ENCODE results near the gene PARP8. TPM values are rescaled to one million over a fixed set of nuclear protein-coding genes. Genes with fewer than 3 reads are reported as not detected.

PARP8 gene
- total RNA-seq, 4 donors from 2014 or later = 6.5 to 25.2 (median 12.3) TPM

DNA sequence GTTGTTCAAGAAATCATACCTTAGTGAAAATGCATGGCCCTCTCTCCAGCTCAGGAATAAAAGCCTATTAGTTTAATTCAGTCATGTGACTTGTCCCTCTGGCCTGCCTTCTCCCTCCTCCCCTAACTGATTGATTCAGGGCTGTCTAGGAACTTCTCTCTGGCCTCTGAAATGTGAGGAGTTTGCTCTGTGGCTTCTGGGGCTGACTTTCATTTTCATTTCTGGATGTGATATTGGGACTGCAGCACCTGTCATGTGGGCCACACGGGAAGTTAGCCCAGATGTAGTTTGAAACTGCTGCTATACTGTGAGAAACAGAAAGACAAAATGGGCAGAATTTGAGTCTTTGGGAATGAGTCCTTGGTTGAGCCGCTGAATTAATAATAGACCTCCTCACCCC lies 44.8 kb downstream of the PARP8 start:
- 22 to 71% methylated on average over 2 of the region's 2 CpGs for WGBS, 2 donors
- TF ChIP-seq POLR2A (IDR thresholded peaks at IDR 0.05) = no peak
- TF ChIP-seq, protein P1, sequence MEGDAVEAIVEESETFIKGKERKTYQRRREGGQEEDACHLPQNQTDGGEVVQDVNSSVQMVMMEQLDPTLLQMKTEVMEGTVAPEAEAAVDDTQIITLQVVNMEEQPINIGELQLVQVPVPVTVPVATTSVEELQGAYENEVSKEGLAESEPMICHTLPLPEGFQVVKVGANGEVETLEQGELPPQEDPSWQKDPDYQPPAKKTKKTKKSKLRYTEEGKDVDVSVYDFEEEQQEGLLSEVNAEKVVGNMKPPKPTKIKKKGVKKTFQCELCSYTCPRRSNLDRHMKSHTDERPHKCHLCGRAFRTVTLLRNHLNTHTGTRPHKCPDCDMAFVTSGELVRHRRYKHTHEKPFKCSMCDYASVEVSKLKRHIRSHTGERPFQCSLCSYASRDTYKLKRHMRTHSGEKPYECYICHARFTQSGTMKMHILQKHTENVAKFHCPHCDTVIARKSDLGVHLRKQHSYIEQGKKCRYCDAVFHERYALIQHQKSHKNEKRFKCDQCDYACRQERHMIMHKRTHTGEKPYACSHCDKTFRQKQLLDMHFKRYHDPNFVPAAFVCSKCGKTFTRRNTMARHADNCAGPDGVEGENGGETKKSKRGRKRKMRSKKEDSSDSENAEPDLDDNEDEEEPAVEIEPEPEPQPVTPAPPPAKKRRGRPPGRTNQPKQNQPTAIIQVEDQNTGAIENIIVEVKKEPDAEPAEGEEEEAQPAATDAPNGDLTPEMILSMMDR (IDR thresholded peaks at IDR 0.05) = no peak
- intact Hi-C loops (cut with DNase I) = no loop called here
- peak overlapping the region in 1 of 4 donors; percentile 40 for H3K27ac ChIP-seq
- H3K9me3 ChIP-seq = no peaks in the 10 kb centered on the region
- H3K4me3 ChIP-seq = peak overlapping the region in 1 of 4 donors; percentile 31
- no peaks in the 10 kb centered on the region for H3K27me3 ChIP-seq
- H3K36me3 ChIP-seq = no peaks in the 10 kb centered on the region
- no peak for DNase-seq
- peaks cover 0 to 14% (median 12%) of the 10 kb centered on the region in 3 donors for H3K4me1 ChIP-seq

DNA sequence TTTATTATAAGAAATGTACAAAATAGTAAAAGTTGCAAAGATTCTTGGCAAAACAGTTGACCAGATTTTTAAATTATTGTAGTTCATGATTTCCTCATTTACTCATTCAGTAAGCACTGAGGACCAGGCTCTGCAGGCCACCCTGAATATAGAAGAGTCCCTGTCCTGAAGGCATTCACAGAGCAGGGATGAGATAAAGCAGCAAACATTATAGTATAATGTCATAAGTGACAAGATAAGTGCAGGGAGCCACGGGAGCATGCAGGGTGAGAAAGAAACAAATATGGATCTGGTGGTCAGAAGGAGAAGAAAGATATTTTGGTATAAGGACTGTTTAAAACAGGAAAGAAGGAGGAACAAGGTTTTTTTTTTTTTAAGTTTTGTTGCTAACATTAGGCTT lies 46.0 kb downstream of the PARP8 start:
- DNase-seq = no peak
- 68 to 79% methylated on average over 1 of the region's 1 CpG for WGBS, 2 donors
- no peaks in the 10 kb centered on the region for H3K27me3 ChIP-seq
- no peak overlapping the region for H3K4me3 ChIP-seq
- no peaks in the 10 kb centered on the region for H3K9me3 ChIP-seq
- intact Hi-C loops (cut with DNase I) = no loop called here
- H3K27ac ChIP-seq = no peak overlapping the region
- peaks cover 0 to 14% (median 12%) of the 10 kb centered on the region in 3 donors for H3K4me1 ChIP-seq
- no peaks in the 10 kb centered on the region for H3K36me3 ChIP-seq
- TF ChIP-seq, protein P1 (IDR thresholded peaks at IDR 0.05) = no peak
- TF ChIP-seq POLR2A (IDR thresholded peaks at IDR 0.05) = no peak

DNA sequence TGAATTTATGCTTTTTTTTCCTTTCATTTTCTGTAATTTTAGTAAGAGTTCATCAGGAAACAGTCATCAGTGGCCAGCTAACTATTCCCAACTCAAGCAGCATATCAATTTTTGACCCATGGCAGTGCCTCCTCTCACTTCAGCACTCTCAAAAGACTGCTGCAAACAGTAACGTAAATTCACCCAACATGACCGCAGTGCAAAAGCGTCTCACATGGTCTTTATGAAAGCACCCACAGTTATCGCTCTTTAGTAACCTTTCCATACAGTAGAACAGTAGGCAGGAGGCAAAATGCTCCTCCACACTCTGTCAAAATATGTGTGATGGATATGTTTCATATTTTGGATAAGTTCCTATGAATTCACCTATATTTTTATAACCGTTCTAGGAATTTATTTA lies 48.6 kb downstream of the PARP8 start:
- intact Hi-C loops (cut with DNase I) = no loop called here
- 94 to 96% methylated on average over 5 of the region's 5 CpGs for WGBS, 2 donors
- no peak for TF ChIP-seq POLR2A (IDR thresholded peaks at IDR 0.05)
- TF ChIP-seq, protein P1 (IDR thresholded peaks at IDR 0.05) = no peak

DNA sequence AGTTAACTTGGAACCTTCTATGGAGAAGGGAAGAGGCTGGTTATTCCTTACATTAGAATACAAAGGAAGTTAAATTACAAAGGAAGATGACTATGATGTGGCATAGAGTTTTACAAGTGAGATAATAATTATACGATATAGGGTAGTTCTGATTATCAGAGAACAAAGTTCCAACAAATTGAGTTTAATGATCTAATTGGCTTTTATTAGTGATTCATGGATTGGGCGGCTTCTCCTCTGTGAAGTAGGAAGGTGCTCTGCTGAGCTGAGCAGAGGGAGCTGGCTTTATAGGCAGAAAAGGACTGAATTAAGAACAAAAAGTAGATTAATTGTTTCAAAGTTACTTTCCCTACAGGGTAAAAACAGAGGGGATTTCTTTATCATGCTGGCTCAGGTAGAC lies 49.7 kb downstream of the PARP8 start:
- Histone ChIP-seq H3K4me1 (peaks cover 0 to 26% (median 8%) of the 10 kb centered on the region in 3 donors), H3K4me3 (no peak overlapping the region), H3K9me3 (no peaks in the 10 kb centered on the region), H3K36me3 (no peaks in the 10 kb centered on the region), H3K27me3 (no peaks in the 10 kb centered on the region), H3K27ac (no peak overlapping the region)
- 88 to 94% methylated on average over 2 of the region's 2 CpGs for WGBS, 2 donors
- intact Hi-C loops (cut with DNase I) = no loop called here
- no peak for DNase-seq
- TF ChIP-seq POLR2A (IDR thresholded peaks at IDR 0.05) = no peak
- TF ChIP-seq, protein P1 (IDR thresholded peaks at IDR 0.05) = no peak

More for the DNA sequence above, 48.6 kb downstream of the PARP8 start:
- H3K9me3 ChIP-seq = no peaks in the 10 kb centered on the region
- H3K27ac ChIP-seq = no peak overlapping the region
- no peak overlapping the region for H3K4me3 ChIP-seq
- H3K27me3 ChIP-seq = no peaks in the 10 kb centered on the region
- no peak for DNase-seq
- H3K4me1 ChIP-seq = peaks cover 0 to 23% (median 12%) of the 10 kb centered on the region in 3 donors
- no peaks in the 10 kb centered on the region for H3K36me3 ChIP-seq

DNA sequence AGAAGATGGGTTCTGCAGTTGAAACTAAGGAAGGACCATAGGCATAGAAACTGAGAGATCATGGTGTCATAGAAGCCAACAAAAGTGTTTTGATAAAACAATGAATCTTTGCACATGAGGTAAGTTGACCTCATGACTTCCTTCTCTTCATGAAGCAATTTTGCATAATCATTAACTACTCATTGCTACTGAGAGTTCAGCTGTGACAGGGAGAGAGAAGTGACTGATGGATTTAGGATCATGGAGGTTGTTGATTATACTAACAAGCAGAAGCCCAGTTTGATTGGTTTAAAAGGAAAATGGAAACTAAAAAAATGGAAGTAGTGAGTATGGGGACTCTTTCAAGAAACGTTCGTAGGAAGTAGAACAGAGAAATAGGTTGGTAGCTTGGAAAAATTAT lies 51.2 kb downstream of the PARP8 start:
- intact Hi-C loops (cut with DNase I) = no loop called here
- H3K9me3 ChIP-seq = no peaks in the 10 kb centered on the region
- WGBS, 2 donors = 72 to 87% methylated on average over 2 of the region's 2 CpGs

More for the DNA sequence above, 51.2 kb downstream of the PARP8 start:
- DNase-seq = no peak
- no peaks in the 10 kb centered on the region for H3K36me3 ChIP-seq
- no peaks in the 10 kb centered on the region for H3K27me3 ChIP-seq
- no peak overlapping the region for H3K27ac ChIP-seq
- H3K4me3 ChIP-seq = no peak overlapping the region
- peaks cover 0 to 36% (median 0%) of the 10 kb centered on the region in 3 donors for H3K4me1 ChIP-seq
- TF ChIP-seq, protein P1 (IDR thresholded peaks at IDR 0.05) = no peak
- no peak for TF ChIP-seq POLR2A (IDR thresholded peaks at IDR 0.05)
